GM19193 (cell line): ENCODE results near the gene CEMP1.

Source experiments
- POLR2A ChIP-seq: IDR thresholded peaks from 4 replicates; pipeline ENCODE4 v1.6.1; 2011; ENCODE audit not compliant: insufficient read depth, insufficient read length; ENCODE audit errors: extremely low read depth

Gene CEMP1

GRCh38 chr16:2486645-2487516 lies 44.3 kb downstream of the CEMP1 start:
- TF ChIP-seq POLR2A, result no peak

GRCh38 chr16:2485811-2486507 lies 45.2 kb downstream of the CEMP1 start:
- no peak for TF ChIP-seq POLR2A

- TF ChIP-seq POLR2A, result no peak
These were observed 46.2 kb downstream of the CEMP1 start for GRCh38 chr16:2484898-2485508.

DNA sequence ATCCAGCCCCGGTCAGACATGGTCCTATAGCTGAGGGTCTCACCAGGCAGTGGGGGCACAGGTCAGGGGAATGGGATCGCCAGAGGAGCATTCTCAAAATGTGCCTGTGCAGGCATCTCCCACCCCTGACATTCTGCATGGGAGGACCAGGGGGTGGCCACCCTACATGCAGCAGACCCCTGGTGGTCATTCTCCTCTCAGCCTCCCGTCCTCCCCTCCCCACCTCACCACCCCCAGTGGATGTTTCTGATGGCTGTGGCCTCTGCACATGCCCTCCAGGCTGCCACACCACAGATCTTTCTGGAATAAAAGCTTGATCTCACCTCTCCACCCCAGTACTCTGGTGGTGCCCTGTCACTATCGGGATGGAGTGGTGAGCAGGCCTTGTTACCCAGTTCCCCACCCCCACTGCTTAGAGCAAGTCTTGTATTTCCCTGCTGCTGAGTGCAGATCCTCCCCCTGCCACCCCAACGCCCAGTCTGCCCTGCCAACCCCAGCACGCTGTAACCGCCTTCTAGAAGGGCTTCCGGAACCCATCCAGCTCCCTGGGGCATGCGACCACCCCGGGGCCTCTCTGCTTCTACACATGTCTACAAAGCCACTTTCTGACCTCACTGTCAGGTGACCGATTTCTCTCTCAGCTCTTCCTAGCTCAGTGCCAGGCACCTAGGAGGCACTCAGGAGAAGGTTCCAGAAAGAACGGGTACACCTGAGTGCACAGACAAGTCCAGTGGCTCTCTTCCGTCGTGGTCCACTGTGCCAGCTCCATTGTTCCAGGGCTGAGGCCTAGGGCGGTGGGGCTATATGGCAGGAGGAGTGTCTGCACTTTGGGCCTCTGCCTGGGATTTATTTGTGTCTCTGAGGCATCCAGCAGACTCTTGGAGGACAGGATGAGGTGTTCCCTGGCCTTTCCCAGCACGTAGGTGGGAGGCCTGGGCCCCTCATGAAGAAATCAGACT lies 47.0 kb downstream of the CEMP1 start:
- no peak for TF ChIP-seq POLR2A

GRCh38 chr16:2482708-2483534 lies 48.3 kb downstream of the CEMP1 start:
- no peak for TF ChIP-seq POLR2A

DNA sequence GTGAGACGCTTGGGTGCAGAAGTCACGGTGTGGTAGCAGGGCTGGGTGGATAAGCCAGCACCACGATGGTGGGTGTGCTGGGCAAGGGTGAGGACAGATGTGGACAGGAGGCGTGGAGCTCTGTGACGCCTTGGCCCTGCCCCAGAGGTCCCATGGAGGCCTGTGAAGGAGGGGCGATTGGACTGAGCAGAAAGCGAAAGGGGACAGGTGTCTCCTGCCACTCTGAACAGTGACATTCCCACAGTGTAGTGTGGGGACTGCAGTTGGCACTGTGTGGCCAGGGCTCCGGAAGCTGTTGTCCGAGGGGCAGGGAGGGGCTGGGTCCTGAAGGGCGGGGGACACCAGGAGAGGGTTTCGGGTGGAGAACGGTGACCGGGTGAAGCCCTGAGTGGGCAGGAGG lies 49.0 kb downstream of the CEMP1 start:
- no peak for TF ChIP-seq POLR2A

DNA sequence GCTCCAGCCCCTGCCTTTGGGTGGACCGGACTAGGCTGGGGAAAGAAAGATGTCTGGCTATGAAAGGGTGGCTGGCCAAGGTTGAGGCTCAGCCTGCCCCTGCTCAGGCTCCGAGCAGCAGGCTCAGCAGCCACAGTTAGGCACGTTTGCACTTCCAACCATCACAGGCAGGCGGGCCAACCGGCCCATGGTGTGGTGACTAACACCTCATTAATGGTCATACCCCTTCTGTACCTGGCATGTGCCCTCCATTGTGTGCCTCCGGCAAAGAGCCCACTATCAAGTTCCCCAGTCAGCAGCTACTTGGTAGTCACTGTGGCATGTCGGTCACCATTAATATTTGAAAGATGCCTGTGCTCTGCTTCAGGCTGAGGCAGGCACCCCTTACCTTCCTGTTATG lies 49.5 kb downstream of the CEMP1 start:
- TF ChIP-seq POLR2A, result no peak

DNA sequence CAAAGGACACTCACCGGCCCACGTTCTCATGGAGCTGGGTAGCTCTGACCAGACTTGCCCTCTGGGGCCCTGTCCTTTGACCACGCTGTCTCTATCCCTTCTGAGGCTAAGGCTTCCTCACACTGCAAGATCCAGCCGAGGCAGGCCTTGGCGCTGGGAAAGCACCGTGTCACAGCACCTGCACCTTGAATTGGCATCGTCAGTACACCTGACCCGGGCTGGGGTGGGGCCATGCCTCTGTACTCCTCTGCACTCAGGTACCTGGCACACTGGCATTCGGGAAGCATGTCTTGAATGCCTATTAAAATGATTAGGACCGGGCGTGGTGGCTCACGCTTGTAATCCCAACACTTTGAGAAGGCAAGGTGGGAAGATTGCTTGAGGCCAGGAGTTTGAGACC lies 50.3 kb downstream of the CEMP1 start:
- TF ChIP-seq POLR2A, result no peak
